Neural cell (in vitro differentiated cells): Measurements from ENCODE around the gene DYNLL1.

Experiments
- CTCF ChIP-seq: fragments of 450-650 bp; IDR thresholded peaks from 2 replicates; pipeline ENCODE4 v1.5.1; 2014; ENCODE audit warnings: antibody characterized with exemption, mild to moderate bottlenecking, moderate library complexity; ENCODE audit not compliant: poor library complexity, severe bottlenecking
- EP300 ChIP-seq: fragments of 450-650 bp; conservative IDR thresholded peaks from 2 replicates; pipeline ENCODE4 v1.6.1; 2014; ENCODE audit warnings: antibody characterized with exemption, mild to moderate bottlenecking, moderate library complexity; ENCODE audit not compliant: poor library complexity, severe bottlenecking
- MXI1 ChIP-seq: fragments of 450-650 bp; conservative IDR thresholded peaks from 2 replicates; pipeline ENCODE4 v1.6.1; 2014; ENCODE audit warnings: antibody characterized with exemption, mild to moderate bottlenecking; ENCODE audit not compliant: poor library complexity, severe bottlenecking
- POLR2AphosphoS5 ChIP-seq: IDR thresholded peaks from 2 replicates; pipeline ENCODE4 v1.6.1; 2012
- RAD21 ChIP-seq: fragments of 450-650 bp; conservative IDR thresholded peaks from 2 replicates; pipeline ENCODE4 v1.6.1; 2014; ENCODE audit warnings: antibody characterized with exemption, mild to moderate bottlenecking, moderate library complexity
- REST ChIP-seq: IDR thresholded peaks from 2 replicates; pipeline ENCODE4 v1.6.1; 2012; ENCODE audit warnings: borderline replicate concordance
- SMC3 ChIP-seq: fragments of 450-650 bp; conservative IDR thresholded peaks from 2 replicates; pipeline ENCODE4 v1.6.1; 2014; ENCODE audit warnings: antibody characterized with exemption, mild to moderate bottlenecking, moderate library complexity; ENCODE audit not compliant: poor library complexity

- TF ChIP-seq CTCF: no peak
- no peak for TF ChIP-seq RAD21
- TF ChIP-seq REST: no peak
- TF ChIP-seq SMC3: no peak
- TF ChIP-seq EP300: no peak
- no peak for TF ChIP-seq POLR2AphosphoS5
- no peak for TF ChIP-seq MXI1
Observed at GRCh38 chr12:120498870-120499515, 3.1 kb downstream of the DYNLL1 start.
